ENCODE results near the gene FBLN7. TPM values are rescaled to one million over a fixed set of nuclear protein-coding genes. Genes with fewer than 3 reads are reported as not detected.
A peak's percentile ranks its signal among the peaks of the same experiment; 100 is the strongest.

Gene FBLN7
- total RNA-seq, 3 donors from 2014 or later: 9.2 to 15.7 (median 11.0) TPM

DNA sequence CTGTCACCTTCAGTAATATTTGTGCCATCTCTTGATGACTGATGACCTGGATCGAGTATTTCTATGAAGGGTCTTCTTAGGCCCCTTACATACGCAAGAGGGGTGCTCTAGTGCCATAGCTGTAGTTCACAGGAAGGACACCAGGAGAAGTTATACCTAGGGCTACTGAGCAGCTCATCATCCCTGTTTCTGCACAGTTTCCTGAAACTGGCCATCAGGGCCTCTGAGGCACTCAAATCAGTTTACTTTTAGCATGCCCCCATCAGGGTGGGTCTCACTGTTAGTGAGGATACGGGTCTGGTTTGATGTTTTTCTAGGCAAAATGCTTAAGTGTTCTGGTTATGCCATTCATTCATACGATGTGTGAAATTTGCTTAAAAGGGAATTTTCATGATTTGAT lies 20.0 kb upstream of the FBLN7 start:
- H3K9me3 ChIP-seq: no peaks in the 10 kb centered on the region
- H3K4me3 ChIP-seq: no peak overlapping the region
- no peaks in the 10 kb centered on the region for H3K36me3 ChIP-seq
- no peaks in the 10 kb centered on the region for H3K4me1 ChIP-seq
- no peak for TF ChIP-seq CTCF (IDR thresholded peaks at IDR 0.05)
- TF ChIP-seq POLR2A (IDR thresholded peaks at IDR 0.05): no peak
- no peak for TF ChIP-seq POLR2AphosphoS5 (IDR thresholded peaks at IDR 0.05)
- H3K27me3 ChIP-seq: no peaks in the 10 kb centered on the region
- intact Hi-C loops (cut with DNase I; ENCODE audit: low total_unique reads): no loop called here
- H3K27ac ChIP-seq: no peak overlapping the region
- DNase-seq (ENCODE audit: low spot score in 2 of 2): no peak

- no peaks in the 10 kb centered on the region for H3K27me3 ChIP-seq
- H3K4me1 ChIP-seq: no peaks in the 10 kb centered on the region
- H3K9me3 ChIP-seq: no peaks in the 10 kb centered on the region
- H3K27ac ChIP-seq: no peak overlapping the region
- no peaks in the 10 kb centered on the region for H3K36me3 ChIP-seq
- no peak for DNase-seq (ENCODE audit: low spot score in 2 of 2)
- intact Hi-C loops (cut with DNase I; ENCODE audit: low total_unique reads): no loop called here
- no peak overlapping the region for H3K4me3 ChIP-seq
- no peak for TF ChIP-seq POLR2A (IDR thresholded peaks at IDR 0.05)
- peak; percentile 31 to 51 (median 42) for TF ChIP-seq CTCF (IDR thresholded peaks at IDR 0.05)
- TF ChIP-seq POLR2AphosphoS5 (IDR thresholded peaks at IDR 0.05): no peak
These were observed 16.4 kb upstream of the FBLN7 start for GRCh38 chr2:112121682-112122254.

- no peaks in the 10 kb centered on the region for H3K9me3 ChIP-seq
- H3K27me3 ChIP-seq: no peaks in the 10 kb centered on the region
- TF ChIP-seq POLR2AphosphoS5 (IDR thresholded peaks at IDR 0.05): no peak
- H3K27ac ChIP-seq: no peak overlapping the region
- H3K4me1 ChIP-seq: no peaks in the 10 kb centered on the region
- intact Hi-C loops (cut with DNase I; ENCODE audit: low total_unique reads): no loop called here
- no peak overlapping the region for H3K4me3 ChIP-seq
- DNase-seq (ENCODE audit: low spot score in 2 of 2): no peak
- H3K36me3 ChIP-seq: no peaks in the 10 kb centered on the region
These were observed 9.1 kb upstream of the FBLN7 start for GRCh38 chr2:112129060-112129459.

DNA sequence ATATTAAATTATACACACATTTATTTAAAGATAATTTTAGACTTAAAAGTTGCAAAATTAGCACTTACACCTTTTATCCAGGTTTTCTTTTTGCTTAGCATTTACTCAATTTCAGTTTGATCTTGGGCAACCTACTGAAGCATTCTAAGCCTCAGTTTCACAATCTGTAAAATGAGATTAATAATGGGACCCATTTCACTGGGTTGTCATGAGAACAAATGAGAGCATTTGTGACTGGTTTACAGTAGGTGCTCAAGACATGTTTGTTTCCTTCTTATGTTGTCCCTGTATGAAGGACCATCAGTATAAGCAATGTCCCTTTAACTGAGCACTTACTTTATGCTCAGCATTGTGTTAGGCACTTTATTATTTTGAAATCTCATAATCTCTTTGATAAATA lies 4.8 kb upstream of the FBLN7 start:
- Histone ChIP-seq H3K36me3 (no peaks in the 10 kb centered on the region), H3K27me3 (no peaks in the 10 kb centered on the region), H3K4me1 (no peaks in the 10 kb centered on the region), H3K4me3 (no peak overlapping the region), H3K27ac (no peak overlapping the region), H3K9me3 (no peaks in the 10 kb centered on the region)
- DNase-seq (ENCODE audit: low spot score in 2 of 2): no peak
- intact Hi-C loops (cut with DNase I; ENCODE audit: low total_unique reads): loop anchor here (2.0 kb wide), 1 partner anchor 63 kb away; no protein-coding TSS in a partner anchor
- TF ChIP-seq POLR2AphosphoS5 (IDR thresholded peaks at IDR 0.05) (no peak), POLR2A (IDR thresholded peaks at IDR 0.05) (no peak), CTCF (IDR thresholded peaks at IDR 0.05) (no peak)

DNA sequence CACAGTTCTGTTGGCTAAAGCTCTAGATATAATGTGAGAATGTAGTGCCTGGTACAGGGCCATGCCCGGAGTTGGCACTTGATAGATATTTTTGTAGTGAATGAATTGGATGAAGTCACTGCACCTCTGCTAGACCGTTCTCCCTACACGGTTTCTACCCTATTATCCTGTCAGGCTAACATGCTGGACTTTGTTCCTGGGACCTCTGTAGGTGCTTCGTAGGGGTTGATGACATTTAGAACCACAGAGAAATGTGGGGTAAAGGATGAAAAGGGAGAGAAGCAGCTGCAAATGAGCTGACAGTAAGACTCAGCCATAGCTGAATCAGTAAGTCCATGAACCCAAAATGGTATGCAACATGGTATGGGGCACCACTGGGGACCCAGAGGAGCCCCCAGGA lies 4.1 kb upstream of the FBLN7 start:
- intact Hi-C loops (cut with DNase I; ENCODE audit: low total_unique reads): no loop called here

More for the DNA sequence above, 4.1 kb upstream of the FBLN7 start:
- Histone ChIP-seq H3K36me3 (no peaks in the 10 kb centered on the region), H3K9me3 (no peaks in the 10 kb centered on the region), H3K27me3 (no peaks in the 10 kb centered on the region), H3K27ac (no peak overlapping the region), H3K4me1 (no peaks in the 10 kb centered on the region), H3K4me3 (no peak overlapping the region)
- TF ChIP-seq POLR2A (IDR thresholded peaks at IDR 0.05) (no peak), CTCF (IDR thresholded peaks at IDR 0.05) (no peak), POLR2AphosphoS5 (IDR thresholded peaks at IDR 0.05) (no peak)
- no peak for DNase-seq (ENCODE audit: low spot score in 2 of 2)
